SH-SY5Y (cell line): ENCODE results near the gene OTUB1.

Source experiments
- GATA2 ChIP-seq: IDR thresholded peaks from 2 replicates; pipeline ENCODE4 v1.6.1; 2011; ENCODE audit warnings: mild to moderate bottlenecking, low read depth, low read length
- GATA3 ChIP-seq: IDR thresholded peaks from 2 replicates; pipeline ENCODE4 v1.6.1; 2011; ENCODE audit warnings: low read depth, mild to moderate bottlenecking, low read length, moderate library complexity

Gene OTUB1

GRCh38 chr11:63997104-63997700 lies 11.0 kb downstream of the OTUB1 start:
- TF ChIP-seq GATA2 = no peak
- TF ChIP-seq GATA3 = no peak

DNA sequence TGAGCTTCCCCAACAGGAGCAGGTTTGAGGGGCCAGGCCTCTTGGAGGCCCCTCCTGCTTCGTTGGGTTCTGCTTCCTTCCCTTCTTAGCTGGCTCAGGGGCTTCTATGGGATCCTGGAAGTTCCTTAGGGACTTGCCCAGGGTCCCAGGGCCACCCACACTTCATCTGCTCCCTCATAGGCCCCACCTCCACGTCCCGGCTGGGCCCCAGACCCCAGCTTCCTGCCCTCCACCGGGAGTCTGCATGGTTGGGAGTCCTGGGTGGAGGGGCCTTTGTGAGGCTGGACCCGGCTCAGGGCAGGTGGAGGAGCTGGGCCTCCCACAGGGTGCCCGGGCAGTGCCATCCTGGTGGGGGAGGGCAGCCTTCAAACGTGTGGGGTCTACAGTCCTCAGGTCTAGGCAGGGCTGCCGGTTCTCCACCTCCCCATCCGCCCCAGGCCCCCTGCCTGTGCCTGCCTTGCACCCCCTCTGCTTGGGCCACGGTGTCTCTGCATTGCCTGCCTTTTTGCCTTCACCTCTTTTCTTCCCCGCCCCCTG lies 11.6 kb downstream of the OTUB1 start:
- no peak for TF ChIP-seq GATA2
- TF ChIP-seq GATA3 = no peak

DNA sequence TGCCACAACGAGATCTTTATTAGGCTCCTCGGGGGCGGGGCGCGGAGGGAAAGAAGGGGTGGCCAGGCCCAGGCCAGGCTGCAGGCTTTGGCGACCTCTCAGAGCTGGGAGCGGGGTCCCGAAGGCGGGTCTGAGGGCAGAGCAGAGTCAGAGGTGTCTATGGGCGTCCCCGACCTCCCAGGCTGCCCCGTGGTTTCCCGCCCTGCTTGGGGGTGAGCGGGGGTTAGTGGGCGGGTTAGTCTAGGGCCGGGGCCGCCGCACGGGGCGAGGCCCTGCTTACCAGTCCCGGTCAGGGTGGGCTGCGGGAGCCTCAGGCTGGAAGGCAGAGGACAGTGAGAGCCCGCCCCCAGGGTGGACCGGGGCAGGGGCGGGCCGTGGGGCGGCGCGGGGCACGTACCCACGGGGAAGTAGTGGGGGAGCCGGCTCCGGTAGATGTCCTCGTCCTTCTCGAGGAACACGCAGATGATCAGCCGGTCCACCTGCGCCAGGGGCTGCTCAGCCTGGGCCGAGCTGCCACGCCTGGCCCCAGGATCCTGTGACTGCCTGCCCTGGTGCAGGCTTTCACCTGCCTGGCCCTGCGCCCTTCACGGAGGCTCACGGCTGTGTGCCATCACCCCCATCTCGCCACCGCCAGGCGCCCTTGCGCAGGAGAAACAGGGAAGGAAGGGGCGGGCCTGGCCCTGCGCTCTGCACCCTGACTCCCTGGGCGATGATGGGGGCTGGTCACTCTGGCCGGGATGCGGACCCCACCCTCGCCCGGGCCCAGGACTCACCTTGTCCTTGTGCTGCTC lies 12.5 kb downstream of the OTUB1 start:
- no peak for TF ChIP-seq GATA2

- TF ChIP-seq GATA2 = no peak
- no peak for TF ChIP-seq GATA3
Observed at GRCh38 chr11:63999349-64000025, 13.2 kb downstream of the OTUB1 start.

DNA sequence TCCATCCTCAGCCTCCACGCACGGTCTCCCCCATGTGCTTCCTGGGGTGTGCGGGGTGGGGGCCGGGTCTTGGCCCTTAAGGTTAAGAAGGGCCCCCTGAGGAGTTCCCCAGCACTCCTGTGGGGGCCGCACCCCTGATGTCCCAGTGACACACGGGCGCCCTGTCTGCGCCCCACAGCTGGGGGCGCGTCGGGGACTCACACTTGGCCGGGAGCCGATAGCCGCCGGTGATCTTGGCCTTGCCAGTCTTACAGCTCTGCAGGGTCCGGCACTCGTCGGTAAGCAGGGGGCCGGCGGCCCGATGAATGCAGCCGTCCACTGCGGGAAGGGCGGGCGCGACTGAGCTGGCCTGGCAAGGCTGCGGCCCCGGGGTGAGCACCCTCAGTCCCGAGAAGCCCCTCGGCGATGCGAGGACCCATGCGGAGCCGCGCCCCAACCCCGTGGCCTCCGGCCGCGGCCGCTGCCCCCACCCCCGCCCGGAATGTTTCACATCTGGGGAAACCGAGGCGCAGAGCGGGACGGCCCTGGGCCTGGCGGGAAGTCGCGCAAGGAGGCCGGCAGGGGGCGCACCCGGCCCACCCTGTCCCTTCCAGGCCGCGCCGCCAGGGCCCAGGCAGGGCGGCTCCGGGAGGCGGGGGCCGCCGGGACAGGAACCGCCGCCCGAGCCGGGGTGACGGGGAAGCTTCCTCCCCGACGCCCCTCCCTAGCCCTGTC lies 13.9 kb downstream of the OTUB1 start:
- no peak for TF ChIP-seq GATA2
- TF ChIP-seq GATA3 = no peak

GRCh38 chr11:64000740-64001483 lies 14.7 kb downstream of the OTUB1 start:
- TF ChIP-seq GATA3 (no peak), GATA2 (no peak)

GRCh38 chr11:64001484-64002420 lies 15.5 kb downstream of the OTUB1 start:
- no peak for TF ChIP-seq GATA3
- TF ChIP-seq GATA2 = no peak

- no peak for TF ChIP-seq GATA2
- TF ChIP-seq GATA3 = no peak
Observed at GRCh38 chr11:64003807-64004589, 17.8 kb downstream of the OTUB1 start.

GRCh38 chr11:64004590-64004984 lies 18.3 kb downstream of the OTUB1 start:
- no peak for TF ChIP-seq GATA2
- TF ChIP-seq GATA3 = no peak

GRCh38 chr11:64005691-64006090 lies 19.5 kb downstream of the OTUB1 start:
- no peak for TF ChIP-seq GATA2
- no peak for TF ChIP-seq GATA3

GRCh38 chr11:64006398-64006797 lies 20.2 kb downstream of the OTUB1 start:
- no peak for TF ChIP-seq GATA3
- no peak for TF ChIP-seq GATA2

DNA sequence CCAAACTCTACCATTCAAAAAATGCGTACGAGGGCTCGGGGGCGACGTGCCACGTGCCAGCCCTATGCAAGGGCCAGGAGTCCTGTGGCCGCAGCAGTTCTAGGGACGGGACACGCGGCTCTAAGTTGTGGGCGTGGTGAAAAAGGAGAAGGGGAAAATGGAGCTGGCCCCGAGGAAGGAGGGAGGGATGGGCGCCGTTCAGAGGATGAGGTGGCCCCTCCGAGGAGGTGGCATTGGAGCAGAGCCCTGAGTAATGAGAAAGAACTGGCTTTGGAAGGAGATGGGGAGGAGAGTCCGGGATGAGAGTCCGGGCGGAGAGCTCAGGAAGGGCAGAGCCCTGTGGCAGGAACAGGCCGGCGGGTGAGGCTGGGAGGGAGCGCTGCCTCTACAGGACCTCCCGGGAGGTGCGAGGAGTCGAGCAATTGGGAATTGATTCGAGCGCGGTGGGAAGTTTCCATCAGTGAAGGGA lies 21.0 kb downstream of the OTUB1 start:
- TF ChIP-seq GATA3 (no peak), GATA2 (no peak)
